H1 (cell line): Measurements from ENCODE around the gene SOS1. TPM values are rescaled to one million over a fixed set of nuclear protein-coding genes. Genes with fewer than 3 reads are reported as not detected.

ENCODE experiments used
- CTCF ChIA-PET: fragments of 300-600 bp; sonication (Branson Sonifier 250); formaldehyde crosslinking; loops from one replicate; lab custom pipeline; 2021; ENCODE audit not compliant: partially characterized antibody; lab: Charles Lee
- POLR2A ChIA-PET: fragments of 300-600 bp; sonication (Branson Sonifier 250); formaldehyde crosslinking; loops from one replicate; lab custom pipeline; 2021; ENCODE audit warnings: inconsistent platforms; ENCODE audit not compliant: partially characterized antibody; lab: Charles Lee
- DNase-seq, 2 experiments: peaks; one replicate each; pipeline versions ENCODE4 v3.0.0 to v3.0.0-alpha.2; 2010 to 2022; ENCODE audit warnings: low spot score in 2 of 2, low read depth in 1 of 2, mixed read lengths in 1 of 2
- FAIRE-seq: peaks from 2 replicates; lab custom pipeline; 2011; peaks lifted over from hg19 to GRCh38; lab: Jason Lieb, UNC
- H2AFZ ChIP-seq: 2 replicates; pipeline ENCODE4 v1.8.1; 2012; ENCODE audit warnings: low read length, inconsistent platforms
- H2AK5ac ChIP-seq: 2 replicates; pipeline ENCODE4 v1.6.1; 2013; ENCODE audit warnings: low read depth, low read length
- H2BK120ac ChIP-seq: replicated peaks from 2 replicates; pipeline ENCODE3; 2013; ENCODE audit warnings: low read depth, low read length, inconsistent platforms
- H2BK12ac ChIP-seq: 2 replicates; pipeline ENCODE4 v1.6.1; 2013; ENCODE audit warnings: low read depth, low read length
- H2BK15ac ChIP-seq: 2 replicates; pipeline ENCODE4 v1.6.1; 2013; ENCODE audit warnings: low read length
- H2BK20ac ChIP-seq: 2 replicates; pipeline ENCODE4 v1.6.1; 2013; ENCODE audit warnings: low read length
- H2BK5ac ChIP-seq: 2 replicates; pipeline ENCODE4 v1.6.1; 2013; ENCODE audit warnings: low read depth, low read length
- H3K14ac ChIP-seq: 2 replicates; pipeline ENCODE4 v1.6.1; 2013; ENCODE audit warnings: inconsistent platforms; ENCODE audit not compliant: insufficient read length
- H3K18ac ChIP-seq: 2 replicates; pipeline ENCODE4 v1.6.1; 2013; ENCODE audit warnings: low read length; ENCODE audit errors: extremely low read depth
- H3K23ac ChIP-seq: 2 replicates; pipeline ENCODE4 v1.6.1; 2013; ENCODE audit warnings: inconsistent platforms; ENCODE audit not compliant: insufficient read length
- H3K23me2 ChIP-seq: 2 replicates; pipeline ENCODE4 v1.6.1; 2013; ENCODE audit warnings: low read depth, low read length
- H3K27ac ChIP-seq: 2 replicates; pipeline ENCODE4 v1.6.1; 2011; ENCODE audit warnings: low read depth, low read length, inconsistent platforms
- H3K27me3 ChIP-seq, 4 experiments: replicated peaks in 1 of 4; 1 replicate in 1 of 4; 2 replicates in 3 of 4; pipeline versions ENCODE4 v1.6.1 to v1.8.1; 2011 to 2013; ENCODE audit warnings: low read length in 3 of 4, mild to moderate bottlenecking in 3 of 4, inconsistent platforms in 2 of 4, mixed read lengths in 2 of 4, moderate library complexity in 1 of 4; ENCODE audit not compliant: control insufficient read depth in 3 of 4, insufficient read depth in 3 of 4; ENCODE audit errors: extremely low read depth in 1 of 4
- H3K36me3 ChIP-seq, 4 experiments: 2 replicates each; pipeline versions ENCODE4 v1.6.1 to v1.8.1; 2011 to 2013; ENCODE audit warnings: mild to moderate bottlenecking in 4 of 4, low read length in 3 of 4, moderate library complexity in 2 of 4, control low read depth in 1 of 4, inconsistent platforms in 1 of 4; ENCODE audit not compliant: insufficient read depth in 4 of 4, control insufficient read depth in 2 of 4
- H3K4ac ChIP-seq: replicated peaks from 2 replicates; pipeline ENCODE3; 2013; ENCODE audit warnings: low read length, low read depth, mixed read lengths, inconsistent platforms; ENCODE audit not compliant: insufficient read length
- H3K4me1 ChIP-seq, 4 experiments: replicated peaks in 1 of 4; 1 replicate in 1 of 4; 2 replicates in 3 of 4; pipeline versions ENCODE4 v1.6.1 to v1.8.1; 2011 to 2013; ENCODE audit warnings: low read length in 3 of 4, inconsistent platforms in 2 of 4, mixed read lengths in 1 of 4; ENCODE audit not compliant: insufficient read depth in 4 of 4, control insufficient read depth in 3 of 4
- H3K4me2 ChIP-seq, 2 experiments: 2 replicates each; pipeline versions ENCODE4 v1.6.1 to v1.8.1; 2011 to 2013; ENCODE audit warnings: low read depth in 2 of 2, low read length in 2 of 2, control low read depth in 1 of 2, inconsistent platforms in 1 of 2, mild to moderate bottlenecking in 1 of 2; ENCODE audit not compliant: insufficient read depth in 1 of 2
- H3K4me3 ChIP-seq, 4 experiments: fragments of 200-600, 300-600 bp in 1 of 4; sonication (generic), shearing (Covaris generic), sonication (Bioruptor Twin) in 1 of 4; 2 replicates each; pipeline versions ENCODE4 v1.5.1 to v1.8.1; 2011 to 2016; ENCODE audit warnings: low read length in 4 of 4, low read depth in 3 of 4, control low read depth in 2 of 4, inconsistent platforms in 2 of 4, mild to moderate bottlenecking in 2 of 4, mixed read lengths in 1 of 4, moderate library complexity in 1 of 4; ENCODE audit not compliant: insufficient read depth in 2 of 4; ENCODE audit errors: extremely low read depth in 1 of 4
- H3K56ac ChIP-seq: replicated peaks from 2 replicates; pipeline ENCODE3; 2013; ENCODE audit warnings: low read depth, mild to moderate bottlenecking, mixed read lengths, low read length, inconsistent platforms; ENCODE audit not compliant: insufficient read length
- H3K79me1 ChIP-seq: 2 replicates; pipeline ENCODE4 v1.6.1; 2013; ENCODE audit warnings: low read depth, low read length, control low read depth
- H3K79me2 ChIP-seq, 2 experiments: 2 replicates each; pipeline versions ENCODE4 v1.6.1 to v1.8.1; 2012 to 2013; ENCODE audit warnings: low read length in 2 of 2, mild to moderate bottlenecking in 2 of 2, inconsistent platforms in 1 of 2; ENCODE audit not compliant: insufficient read depth in 2 of 2, control insufficient read depth in 1 of 2
- H3K9ac ChIP-seq, 4 experiments: replicated peaks in 1 of 4; 1 replicate in 1 of 4; 2 replicates in 3 of 4; pipeline versions ENCODE4 v1.6.1 to v1.8.1; 2011 to 2013; ENCODE audit warnings: low read depth in 3 of 4, low read length in 3 of 4, control low read depth in 2 of 4, mild to moderate bottlenecking in 2 of 4, moderate library complexity in 2 of 4, inconsistent platforms in 1 of 4; ENCODE audit errors: extremely low read depth in 1 of 4
- H3K9me3 ChIP-seq, 2 experiments: 2 replicates each; pipeline versions ENCODE4 v1.6.1 to v1.8.1; 2012 to 2013; ENCODE audit warnings: mild to moderate bottlenecking in 2 of 2, moderate library complexity in 2 of 2, control low read depth in 1 of 2, inconsistent platforms in 1 of 2, low read depth in 1 of 2, low read length in 1 of 2, mixed read lengths in 1 of 2; ENCODE audit not compliant: insufficient read depth in 2 of 2
- H4K20me1 ChIP-seq, 2 experiments: replicated peaks in 1 of 2; 2 replicates each; pipeline versions ENCODE3 to v1.8.1; 2011 to 2013; ENCODE audit warnings: inconsistent platforms in 2 of 2, low read length in 2 of 2, mild to moderate bottlenecking in 1 of 2; ENCODE audit not compliant: insufficient read depth in 2 of 2, control insufficient read depth in 1 of 2
- H4K5ac ChIP-seq: 2 replicates; pipeline ENCODE4 v1.6.1; 2013; ENCODE audit warnings: low read length, low read depth, mixed read lengths, inconsistent platforms; ENCODE audit not compliant: insufficient read length
- H4K8ac ChIP-seq: 2 replicates; pipeline ENCODE4 v1.8.0; 2013; ENCODE audit warnings: mild to moderate bottlenecking, moderate library complexity, low read length, inconsistent platforms; ENCODE audit not compliant: insufficient read depth; ENCODE audit errors: extremely low read depth
- H4K91ac ChIP-seq: replicated peaks from 2 replicates; pipeline ENCODE3; 2013; ENCODE audit warnings: low read length, mixed read lengths, inconsistent platforms; ENCODE audit not compliant: insufficient read length
- CEBPB ChIP-seq: IDR thresholded peaks from 2 replicates; pipeline ENCODE4 v1.6.1; 2012; ENCODE audit warnings: low read depth, low read length
- JUN ChIP-seq: IDR thresholded peaks from 2 replicates; pipeline ENCODE4 v1.6.1; 2011; ENCODE audit warnings: low read depth, mild to moderate bottlenecking, improper control_type of control experiment, low read length
- WGBS, 2 experiments: shearing (Covaris generic) in 1 of 2; methylation state at CpG; one replicate each; pipeline versions ENCODE4 v1.1.6 to v1.1.7; 2013 to 2015; ENCODE audit warnings: low lambda C conversion rate in 2 of 2, mixed read lengths in 2 of 2, inconsistent platforms in 1 of 2, low coverage in 1 of 2, missing lambda C conversion rate in 1 of 2; ENCODE audit not compliant: insufficient replicate concordance in 2 of 2, insufficient coverage in 1 of 2, insufficient read length in 1 of 2; ENCODE audit errors: extremely low coverage in 1 of 2, missing lambda C conversion rate in 1 of 2; 5-methylcytosine and 5-hydroxymethylcytosine counted together
- polyA plus RNA-seq, 7 experiments: library from polyadenylated mRNA; depleted of rRNA in 3 of 7; stranded (reverse) in 5 of 7; unstranded in 2 of 7; fragments of >200 nt in 5 of 7; fragments of 200-250 nt in 2 of 7; gene quantifications; 1 replicate in 5 of 7; 2 replicates in 1 of 7; 4 replicates in 1 of 7; pipeline versions ENCODE4 v1.2.1 to v1.2.3, GENCODE V29; 2011 to 2013; ENCODE audit warnings: missing spikeins in 2 of 7, mixed read lengths in 2 of 7
- total RNA-seq: library from RNA; stranded (reverse); fragmentation: NEBNext Ultra II Directional; extraction: Animal tissue kit (Norgen Biotek cat#: 25700); gene quantifications from 2 replicates; pipeline ENCODE4 v1.2.1, GENCODE V29; 2021

SOS1 gene
- total and polyA plus RNA-seq, 2 of the 8 experiments (the other 6 are each of a cell fraction or from before 2014, with no cell fraction given), result 25.7 to 27.0 TPM

DNA sequence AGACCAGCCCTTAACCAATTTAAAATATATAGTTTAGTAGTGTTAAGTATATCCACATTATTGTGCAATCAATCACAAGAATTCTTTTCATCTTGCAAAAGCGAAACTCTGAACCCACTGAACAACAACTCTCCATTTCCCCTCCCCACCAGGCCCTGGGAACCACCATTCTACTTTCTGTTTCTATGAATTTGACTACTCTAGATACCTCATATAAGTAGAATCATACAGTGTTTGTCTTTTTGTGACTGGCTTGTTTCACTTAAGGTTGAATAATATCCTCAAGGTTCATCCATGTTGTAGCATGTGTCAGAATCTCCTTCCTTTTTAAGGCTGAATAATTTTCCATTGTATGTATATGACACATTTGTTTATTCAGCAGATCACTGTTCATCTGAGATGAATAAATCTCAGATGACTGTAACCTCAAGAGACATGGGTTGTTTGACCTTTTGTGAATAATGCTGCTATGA, 8.1 kb upstream of the SOS1 start:
- no peak for FAIRE-seq
- no peak overlapping the region for H2AFZ ChIP-seq
- peaks cover 0 to 3% (median 0%) of the 10 kb centered on the region in 4 experiments; a peak in 1 of 7 replicates for H3K4me1 ChIP-seq
- no peak overlapping the region for H4K5ac ChIP-seq
- H2AK5ac ChIP-seq, result no peak overlapping the region
- 88% methylated on average over 1 of the region's 1 CpG; no CpG with 5 or more reads in 1 of the 2 experiments for WGBS, 2 experiments
- H2BK12ac ChIP-seq, result no peak overlapping the region
- no peak overlapping the region for H4K91ac ChIP-seq
- ChIA-PET POLR2A (interaction anchor here (1.1 kb wide), 1 partner anchor 234 kb away, joined by 3 read pairs; no protein-coding TSS in a partner anchor), CTCF (interaction anchor here (0.6 to 1.5 kb wide), 6 partner anchors 13 to 349 kb away, joined by 3 to 7 read pairs (median 4); no protein-coding TSS in a partner anchor)
- peaks cover 5% of the 10 kb centered on the region; the same call in 1 of the 2 replicates for H3K23me2 ChIP-seq
- H2BK20ac ChIP-seq, result no peak overlapping the region
- no peak overlapping the region for H3K56ac ChIP-seq
- TF ChIP-seq CEBPB, result peak; percentile 56; the same call in 1 of the 2 replicates
- no peak for TF ChIP-seq JUN
- no peak overlapping the region for H2BK5ac ChIP-seq
- H3K9ac ChIP-seq, result no peak overlapping the region
- no peak overlapping the region for H3K27ac ChIP-seq
- no peak overlapping the region for H3K4ac ChIP-seq
- no peak overlapping the region for H2BK15ac ChIP-seq
- no peaks in the 10 kb centered on the region for H4K20me1 ChIP-seq
- no peaks in the 10 kb centered on the region for H3K79me2 ChIP-seq
- H3K27me3 ChIP-seq, result no peaks in the 10 kb centered on the region
- no peak overlapping the region for H2BK120ac ChIP-seq
- H3K4me3 ChIP-seq, result no peak overlapping the region
- H3K18ac ChIP-seq, result no peak overlapping the region
- H3K36me3 ChIP-seq, result no peaks in the 10 kb centered on the region
- H3K4me2 ChIP-seq, result no peak overlapping the region
- no peaks in the 10 kb centered on the region for H3K9me3 ChIP-seq
- no peak overlapping the region for H3K23ac ChIP-seq
- DNase-seq, result no peak
- no peak overlapping the region for H3K14ac ChIP-seq
- H4K8ac ChIP-seq, result no peak overlapping the region
- H3K79me1 ChIP-seq, result no peaks in the 10 kb centered on the region
